Stimulated activated CD4-positive, alpha-beta T cell treated with anti-CD3 and anti-CD28 coated beads, TNF-alpha, amount 100 ng/mL, for 24 hours (primary cell): ENCODE measurements around the gene ATP13A4.

ENCODE experiments used
- DNase-seq, 3 experiments: peaks; one replicate each; pipeline ENCODE4 v3.0.0-alpha.2; 2020; ENCODE audit warnings: low read depth in 3 of 3

The ATP13A4 gene

GRCh38 chr3:193554811-193555210 lies at the start of gene ATP13A4:
Gene ATP13A4, minus strand, starts transcription at chr3:193554895. Its CDS starts 96 bp downstream, at chr3:193554799.
- no peak for DNase-seq

GRCh38 chr3:193599393-193599792 lies 44.7 kb upstream of the ATP13A4 start:
- no peak for DNase-seq

GRCh38 chr3:193598202-193598601 lies 43.5 kb upstream of the ATP13A4 start:
- no peak for DNase-seq

DNA sequence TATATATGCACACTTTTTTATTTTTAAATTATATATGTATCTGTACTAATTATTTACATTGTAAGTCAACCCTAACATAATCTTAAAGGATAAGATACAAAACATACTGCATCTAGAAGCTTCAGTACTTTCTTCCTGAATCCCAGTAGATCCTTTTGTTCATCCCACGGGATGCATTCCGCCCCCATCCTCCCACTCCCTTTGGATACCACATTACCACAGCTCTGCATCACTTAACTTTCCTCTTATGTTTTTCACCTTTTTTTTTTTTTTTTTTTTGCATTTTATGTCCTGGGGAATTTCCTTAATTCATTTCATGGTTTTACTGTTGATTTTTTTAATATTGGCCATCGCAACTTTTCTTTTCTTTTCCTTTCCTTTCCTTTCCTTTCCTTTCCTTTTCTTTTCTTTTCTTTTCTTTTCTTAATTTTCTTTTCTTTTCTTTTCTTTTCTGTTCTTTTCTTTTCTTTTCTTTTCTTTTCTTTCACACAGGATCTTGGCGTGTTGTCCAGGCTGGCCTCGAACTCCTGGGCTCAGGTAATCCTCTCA lies 41.3 kb upstream of the ATP13A4 start:
- DNase-seq = no peak

DNA sequence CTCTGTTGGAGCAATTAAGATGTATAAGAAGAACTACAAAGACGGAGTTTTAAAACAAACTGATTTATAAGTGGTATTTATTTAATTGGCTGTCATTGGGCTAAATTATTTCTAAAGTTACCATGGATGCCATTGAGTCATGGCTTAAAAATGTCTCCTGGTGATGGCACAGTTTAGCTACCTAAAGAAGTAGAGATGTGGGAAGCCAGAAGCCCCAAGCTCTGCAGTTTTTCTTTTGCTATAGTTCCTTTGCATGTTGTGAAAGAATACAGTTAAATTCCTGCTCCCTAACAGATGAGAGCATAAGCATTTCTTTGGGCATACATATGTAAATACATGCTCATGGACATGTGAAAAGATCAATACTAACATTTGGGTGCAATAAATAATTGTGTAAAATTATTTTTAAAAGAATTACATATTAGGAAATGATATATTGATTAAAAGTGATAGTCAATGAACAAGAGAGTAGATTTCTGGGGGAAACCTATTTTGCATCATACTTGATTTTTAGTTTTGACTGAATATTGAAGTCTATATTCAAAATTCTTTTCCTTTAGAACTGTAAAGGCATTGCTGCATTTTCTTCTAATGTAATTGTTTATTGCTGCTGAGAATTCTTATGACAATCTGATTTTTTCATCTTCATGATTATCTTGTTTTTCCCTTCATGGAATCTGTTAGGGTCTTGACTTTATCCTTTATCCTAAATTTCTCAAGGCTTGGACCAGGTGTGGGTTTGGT lies 40.4 kb upstream of the ATP13A4 start:
- DNase-seq = no peak

GRCh38 chr3:193593668-193594030 lies 39.0 kb upstream of the ATP13A4 start:
- peak; percentile 22 to 48 (median 32) for DNase-seq

DNA sequence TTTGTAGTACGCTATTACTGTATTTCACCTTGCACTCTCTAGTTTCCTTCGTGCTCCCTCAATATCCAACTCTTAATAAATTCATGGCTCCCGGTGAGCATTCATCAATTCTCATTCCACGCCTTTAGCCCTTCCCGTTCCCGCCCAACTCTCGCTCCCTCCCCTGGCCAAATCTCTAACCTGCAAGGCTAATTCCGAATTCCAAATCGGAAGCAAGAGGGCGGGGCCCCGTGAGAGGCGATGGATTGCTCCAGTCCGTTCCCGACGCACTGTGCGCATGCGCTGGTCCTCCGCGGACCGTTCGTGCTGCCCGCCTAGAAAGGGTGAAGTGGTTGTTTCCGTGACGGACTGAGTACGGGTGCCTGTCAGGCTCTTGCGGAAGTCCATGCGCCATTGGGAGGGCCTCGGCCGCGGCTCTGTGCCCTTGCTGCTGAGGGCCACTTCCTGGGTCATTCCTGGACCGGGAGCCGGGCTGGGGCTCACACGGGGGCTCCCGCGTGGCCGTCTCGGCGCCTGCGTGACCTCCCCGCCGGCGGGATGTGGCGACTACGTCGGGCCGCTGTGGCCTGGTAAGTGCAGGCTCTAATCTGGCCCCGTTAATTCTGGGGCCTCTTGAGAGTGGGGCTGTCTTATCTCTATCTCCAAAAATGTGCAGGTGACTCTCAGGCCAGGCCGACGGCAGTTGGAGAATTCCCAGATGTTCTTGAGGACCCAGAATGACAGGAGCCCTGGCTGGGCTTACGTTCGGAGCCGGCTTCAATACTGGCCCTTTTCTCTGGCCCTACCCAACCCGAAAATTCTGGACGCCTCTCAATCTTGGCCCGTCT lies 38.4 kb upstream of the ATP13A4 start, which contains the start of gene OPA1:
Gene OPA1 (plus strand): TSS at position 368 of the 827 bp plus-strand sequence. CDS start 170 bp downstream, at position 538.
- peak; percentile 87 to 92 (median 87) for DNase-seq

DNA sequence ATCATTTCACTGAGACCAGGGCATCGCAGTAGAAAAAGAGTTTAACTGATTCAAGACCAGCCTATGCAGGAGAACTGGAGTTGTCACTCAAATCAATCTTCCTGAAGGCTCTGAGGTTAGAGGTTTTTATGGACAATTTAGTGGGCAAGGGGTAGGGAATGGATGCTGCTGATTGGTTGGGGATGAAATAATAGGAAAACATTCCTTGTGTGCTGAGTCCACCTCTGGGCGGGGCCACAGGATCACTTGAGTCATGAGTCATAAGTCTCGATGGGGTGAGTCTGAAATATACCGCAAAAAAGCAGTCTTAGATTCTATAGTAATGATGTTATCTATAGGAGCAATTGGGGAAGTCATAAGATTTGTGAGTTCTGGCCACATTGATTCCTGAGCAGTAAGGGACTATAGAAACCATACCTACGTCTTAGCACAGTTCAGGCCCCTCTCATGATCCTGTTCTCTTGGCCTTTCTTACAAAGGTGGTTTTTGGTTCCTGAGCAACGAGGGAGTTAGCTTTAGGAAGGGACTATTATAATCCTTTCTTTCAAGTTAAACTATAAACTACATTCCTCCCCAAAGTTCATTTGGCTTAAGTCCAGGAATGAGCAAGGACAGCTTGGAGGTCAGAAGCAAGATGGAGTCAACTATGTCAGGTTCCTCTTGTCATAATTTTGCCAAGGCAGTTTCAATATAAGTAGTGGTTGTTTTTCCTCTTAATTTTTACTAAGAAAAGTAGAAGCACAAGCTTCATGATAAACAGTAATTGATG lies 35.6 kb upstream of the ATP13A4 start:
- no peak for DNase-seq

DNA sequence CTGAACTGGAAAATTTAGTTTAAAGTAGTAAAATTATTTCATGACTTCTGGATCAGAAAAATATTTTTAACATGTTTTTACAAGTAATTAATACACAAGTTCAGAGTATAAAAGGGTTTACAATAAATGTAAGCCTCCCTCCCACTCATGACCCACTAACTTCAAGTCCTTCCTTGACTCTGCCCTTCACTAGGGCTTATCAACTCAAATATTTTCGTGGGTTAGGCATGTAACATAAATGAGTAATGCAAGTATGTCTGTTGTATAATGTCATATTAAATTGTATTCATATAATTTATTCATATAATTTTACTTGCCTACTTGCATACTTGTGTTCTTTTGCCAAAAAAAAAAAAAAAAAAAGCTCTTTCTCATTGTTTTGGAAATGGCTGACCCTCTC lies 34.9 kb upstream of the ATP13A4 start:
- no peak for DNase-seq

DNA sequence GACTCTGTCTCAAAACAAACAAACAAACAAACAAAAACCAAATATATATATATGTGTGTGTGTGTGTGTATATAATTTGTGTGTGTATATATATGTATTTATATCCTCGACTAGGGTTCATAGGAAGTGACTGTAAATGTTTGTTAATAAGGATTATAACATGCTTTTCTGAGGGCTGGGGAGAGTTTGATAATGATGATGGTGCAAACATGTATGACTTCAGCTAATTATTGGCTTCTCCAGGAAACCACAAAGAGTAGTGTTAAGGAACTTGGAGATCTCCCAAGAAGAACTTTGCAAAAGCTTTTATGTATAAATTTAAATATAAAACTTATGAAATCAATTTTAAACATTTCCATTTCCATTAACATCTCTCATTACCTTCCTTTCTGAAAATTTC lies 34.4 kb upstream of the ATP13A4 start:
- DNase-seq = no peak

- no peak for DNase-seq
Observed at GRCh38 chr3:193586526-193586925, 31.8 kb upstream of the ATP13A4 start.

- no peak for DNase-seq
Observed at GRCh38 chr3:193585530-193585929, 30.8 kb upstream of the ATP13A4 start.

- DNase-seq = no peak
Observed at GRCh38 chr3:193574488-193575070, 19.9 kb upstream of the ATP13A4 start.

DNA sequence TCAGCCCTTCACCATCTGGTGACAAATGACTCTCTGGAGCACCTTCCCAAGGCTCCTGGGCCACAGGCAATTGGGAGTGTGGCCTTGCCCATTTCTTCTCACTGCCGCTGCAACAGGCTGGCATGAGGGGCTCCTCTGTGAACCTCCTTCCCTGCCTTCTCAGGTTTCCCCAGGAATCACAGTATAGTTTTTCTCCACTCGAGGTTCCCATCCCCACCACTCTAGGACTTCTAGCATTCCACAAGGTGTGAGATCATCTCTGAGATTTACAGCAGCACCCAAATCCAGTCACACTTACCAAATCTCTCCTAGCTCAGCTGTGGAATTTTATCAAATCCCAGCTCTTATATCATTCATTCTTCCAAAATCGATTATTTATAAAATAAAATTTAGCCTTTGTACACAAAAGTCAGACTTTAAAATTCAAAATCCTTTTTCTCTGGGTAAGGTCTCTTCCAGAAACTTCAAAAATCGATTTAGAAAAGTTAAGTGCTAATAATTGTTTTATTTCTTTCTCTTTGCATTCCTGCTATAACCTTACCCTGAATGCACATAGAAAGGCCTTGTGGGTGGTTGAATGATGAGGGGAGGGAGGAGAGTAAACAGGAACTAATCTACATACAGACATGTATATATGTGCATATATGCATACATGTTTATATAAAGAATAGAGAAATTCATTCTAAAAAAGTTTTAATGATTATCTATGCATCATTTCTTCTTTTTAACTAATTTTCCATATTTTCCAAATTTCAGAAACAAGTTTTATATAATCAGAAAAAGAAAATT lies 18.9 kb upstream of the ATP13A4 start:
- DNase-seq = no peak

- peak in 2 of 3 experiments; percentile 28 to 29 for DNase-seq
Observed at GRCh38 chr3:193572426-193572908, 17.8 kb upstream of the ATP13A4 start.

DNA sequence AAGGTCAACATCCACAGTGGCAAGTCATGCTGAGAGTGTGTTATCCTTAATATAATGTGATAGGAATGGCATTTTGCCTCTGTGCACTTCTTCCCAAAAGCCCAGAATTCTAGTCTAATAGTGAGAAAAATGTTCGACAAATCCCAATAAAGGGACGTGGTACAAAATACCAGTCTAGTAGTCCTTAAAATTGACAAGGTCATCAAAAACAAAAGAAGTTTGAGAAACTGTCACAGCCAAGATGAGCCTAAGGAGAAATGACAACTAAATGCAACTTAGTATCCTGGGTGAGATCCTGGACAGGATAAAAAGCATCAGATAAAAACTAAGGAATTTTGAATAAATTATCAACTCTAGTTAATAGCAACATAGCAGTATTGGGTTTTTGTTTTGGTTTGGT lies 14.4 kb upstream of the ATP13A4 start:
- no peak for DNase-seq

DNA sequence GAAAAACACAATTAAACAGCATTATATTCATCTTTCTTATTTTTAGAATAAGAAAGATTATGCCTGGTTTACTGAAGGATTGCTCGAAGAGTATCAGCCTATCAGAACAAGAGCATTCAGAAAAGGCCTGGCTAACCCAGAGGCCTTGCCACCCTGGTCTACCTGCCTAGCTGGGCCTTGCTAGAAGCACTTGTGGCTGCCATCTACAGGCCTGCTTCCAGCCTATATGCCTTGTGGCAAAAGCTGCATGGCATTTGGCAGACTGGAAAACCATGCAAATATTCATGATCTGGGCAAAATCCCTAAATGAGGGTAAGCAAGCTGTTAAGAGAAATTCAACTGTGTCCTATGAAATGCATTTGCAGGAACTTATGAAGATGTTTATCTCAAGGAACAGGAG lies 9.3 kb upstream of the ATP13A4 start:
- DNase-seq = no peak

- DNase-seq = no peak
Observed at GRCh38 chr3:193563426-193563825, 8.7 kb upstream of the ATP13A4 start.

- DNase-seq = no peak
Observed at GRCh38 chr3:193560870-193561269, 6.2 kb upstream of the ATP13A4 start.

GRCh38 chr3:193560091-193560490 lies 5.4 kb upstream of the ATP13A4 start:
- no peak for DNase-seq

DNA sequence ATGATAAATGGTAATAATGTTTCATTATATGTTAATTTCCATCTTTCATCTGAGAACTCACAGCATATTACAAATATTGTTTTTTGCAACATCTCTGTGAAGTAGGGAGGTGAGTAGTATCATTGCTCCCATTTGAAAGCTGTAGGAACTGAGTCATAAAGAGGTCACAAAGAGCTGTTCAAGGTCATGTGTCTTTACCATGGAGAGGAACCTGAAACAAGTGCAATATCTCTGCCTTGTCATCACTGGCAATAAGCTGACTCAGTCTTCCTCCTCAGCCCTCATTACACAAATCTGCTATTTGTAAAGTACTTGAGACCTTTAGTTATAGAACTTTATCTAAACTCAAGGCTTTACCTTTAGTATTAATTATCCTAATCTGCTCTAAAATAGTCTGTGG lies 4.4 kb upstream of the ATP13A4 start:
- DNase-seq = no peak
